ENCODE data around the gene SP6. TPM values are rescaled to one million over a fixed set of nuclear protein-coding genes. Genes with fewer than 3 reads are reported as not detected.

Gene SP6
- total and polyA plus RNA-seq, 2 of the 8 experiments (the other 6 are each of a cell fraction or from before 2014, with no cell fraction given), result 1.2 to 1.5 TPM

DNA sequence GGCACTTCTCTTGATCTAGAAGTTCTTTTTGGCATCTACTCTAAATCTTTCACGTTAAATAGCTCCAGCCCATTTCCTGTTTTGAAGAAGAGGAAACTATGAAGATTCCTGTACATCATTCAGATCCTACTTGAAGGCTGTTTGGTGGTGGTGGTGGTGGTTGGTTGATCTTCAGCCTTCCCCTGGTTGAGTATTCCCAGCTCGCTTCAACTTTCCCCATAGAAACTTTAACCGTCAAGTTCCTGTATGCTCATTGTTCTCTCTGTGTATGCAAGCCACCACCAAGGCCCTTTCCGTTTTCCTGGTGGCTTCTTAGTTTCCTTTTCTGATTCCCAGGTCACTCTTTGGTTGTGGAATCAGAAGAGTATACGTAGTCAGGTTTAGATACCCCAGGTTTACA, 16.2 kb downstream of the SP6 start:
- no peak overlapping the region for H2AK5ac ChIP-seq (ENCODE audit: low read depth, low read length)
- no peak overlapping the region for H3K18ac ChIP-seq (ENCODE audit: extremely low read depth, low read length)
- H2AFZ ChIP-seq (ENCODE audit: low read length), result no peak overlapping the region
- H2BK120ac ChIP-seq (replicated peaks; ENCODE audit: low read depth, low read length), result no peak overlapping the region
- no peak overlapping the region for H4K5ac ChIP-seq (ENCODE audit: insufficient read length, low read depth, low read length)
- CTCF ChIA-PET (ENCODE audit: partially characterized antibody), result interaction anchor here (0.8 to 33.0 kb wide), 3 partner anchors 10 to 52 kb away, joined by 3 to 1206 read pairs (median 373); partner anchors contain the start of genes SP2 and SP6
- H3K4me3 ChIP-seq (ENCODE audit: extremely low read depth in 1 of 4, insufficient read depth in 2 of 4, low read depth in 3 of 4, low read length in 4 of 4), result no peak overlapping the region
- H3K27ac ChIP-seq (ENCODE audit: low read depth, low read length), result no peak overlapping the region
- H3K23me2 ChIP-seq (ENCODE audit: low read depth, low read length), result peaks cover 3% of the 10 kb centered on the region; the same call in 1 of the 2 replicates
- H3K56ac ChIP-seq (replicated peaks; ENCODE audit: insufficient read length, low read depth, low read length), result no peak overlapping the region
- H2BK5ac ChIP-seq (ENCODE audit: low read depth, low read length), result no peak overlapping the region
- no peak overlapping the region for H2BK12ac ChIP-seq (ENCODE audit: low read depth, low read length)
- no peak overlapping the region for H3K9ac ChIP-seq (replicated peaks in 1 of 4; ENCODE audit: extremely low read depth in 1 of 4, low read depth in 3 of 4, low read length in 3 of 4)
- no peak overlapping the region for H3K14ac ChIP-seq (ENCODE audit: insufficient read length)
- FAIRE-seq, result no peak
- no peaks in the 10 kb centered on the region for H4K20me1 ChIP-seq (replicated peaks in 1 of 2; ENCODE audit: control insufficient read depth in 1 of 2, insufficient read depth in 2 of 2, low read length in 2 of 2)
- TF ChIP-seq, protein P1, sequence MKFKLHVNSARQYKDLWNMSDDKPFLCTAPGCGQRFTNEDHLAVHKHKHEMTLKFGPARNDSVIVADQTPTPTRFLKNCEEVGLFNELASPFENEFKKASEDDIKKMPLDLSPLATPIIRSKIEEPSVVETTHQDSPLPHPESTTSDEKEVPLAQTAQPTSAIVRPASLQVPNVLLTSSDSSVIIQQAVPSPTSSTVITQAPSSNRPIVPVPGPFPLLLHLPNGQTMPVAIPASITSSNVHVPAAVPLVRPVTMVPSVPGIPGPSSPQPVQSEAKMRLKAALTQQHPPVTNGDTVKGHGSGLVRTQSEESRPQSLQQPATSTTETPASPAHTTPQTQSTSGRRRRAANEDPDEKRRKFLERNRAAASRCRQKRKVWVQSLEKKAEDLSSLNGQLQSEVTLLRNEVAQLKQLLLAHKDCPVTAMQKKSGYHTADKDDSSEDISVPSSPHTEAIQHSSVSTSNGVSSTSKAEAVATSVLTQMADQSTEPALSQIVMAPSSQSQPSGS (IDR thresholded peaks at IDR 0.05; ENCODE audit: low read length), result no peak
- no peak for TF ChIP-seq SIN3A (conservative IDR thresholded peaks at IDR 0.05 in 1 of 2, IDR thresholded peaks at IDR 0.05 in 1 of 2; ENCODE audit: low read depth in 1 of 2, low read length in 2 of 2)
- TF ChIP-seq HDAC6 (IDR thresholded peaks at IDR 0.05; ENCODE audit: low read depth, low read length), result no peak
- TF ChIP-seq BRCA1 (IDR thresholded peaks at IDR 0.05; ENCODE audit: low read depth, low read length), result no peak
- TF ChIP-seq, protein P2, sequence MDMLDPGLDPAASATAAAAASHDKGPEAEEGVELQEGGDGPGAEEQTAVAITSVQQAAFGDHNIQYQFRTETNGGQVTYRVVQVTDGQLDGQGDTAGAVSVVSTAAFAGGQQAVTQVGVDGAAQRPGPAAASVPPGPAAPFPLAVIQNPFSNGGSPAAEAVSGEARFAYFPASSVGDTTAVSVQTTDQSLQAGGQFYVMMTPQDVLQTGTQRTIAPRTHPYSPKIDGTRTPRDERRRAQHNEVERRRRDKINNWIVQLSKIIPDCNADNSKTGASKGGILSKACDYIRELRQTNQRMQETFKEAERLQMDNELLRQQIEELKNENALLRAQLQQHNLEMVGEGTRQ (IDR thresholded peaks at IDR 0.05; ENCODE audit: low read length), result no peak
- no peak for TF ChIP-seq SIRT6 (IDR thresholded peaks at IDR 0.05; ENCODE audit: low read length)
- no peak for TF ChIP-seq NRF1 (IDR thresholded peaks at IDR 0.05; ENCODE audit: low read depth, low read length)
- TF ChIP-seq KDM1A (IDR thresholded peaks at IDR 0.05; ENCODE audit: borderline replicate concordance, low read length), result no peak
- no peak for TF ChIP-seq NANOG (IDR thresholded peaks at IDR 0.05; ENCODE audit: insufficient read depth, low read depth, low read length, poor library complexity, severe bottlenecking)
- TF ChIP-seq SRF (IDR thresholded peaks at IDR 0.05; ENCODE audit: low read depth, low read length), result no peak
- POLR2A ChIA-PET (ENCODE audit: partially characterized antibody), result interaction anchor here (1.0 kb wide), 1 partner anchor 28 kb away, joined by 3 read pairs; no protein-coding TSS in a partner anchor
- H3K79me2 ChIP-seq (ENCODE audit: control insufficient read depth in 1 of 2, insufficient read depth in 2 of 2, low read length in 2 of 2), result peaks cover 2 to 13% of the 10 kb centered on the region in 2 experiments
- H3K36me3 ChIP-seq (ENCODE audit: control insufficient read depth in 2 of 4, insufficient read depth in 4 of 4, low read length in 3 of 4), result peaks cover 0 to 9% (median 1%) of the 10 kb centered on the region in 4 experiments; a peak in 4 of 8 replicates
- no peaks in the 10 kb centered on the region for H3K9me3 ChIP-seq (ENCODE audit: insufficient read depth in 2 of 2, low read depth in 1 of 2, low read length in 1 of 2)
- no peak overlapping the region for H3K23ac ChIP-seq (ENCODE audit: insufficient read length)
- H3K27me3 ChIP-seq (replicated peaks in 1 of 4; ENCODE audit: control insufficient read depth in 3 of 4, extremely low read depth in 1 of 4, insufficient read depth in 3 of 4, low read length in 3 of 4), result no peaks in the 10 kb centered on the region
- H2BK15ac ChIP-seq (ENCODE audit: low read length), result no peak overlapping the region
- 86% methylated on average over 5 of the region's 5 CpGs; no CpG with 5 or more reads in 1 of the 2 experiments for WGBS, 2 experiments (ENCODE audit: extremely low coverage in 1 of 2, insufficient coverage in 1 of 2, insufficient read length in 1 of 2, insufficient replicate concordance in 2 of 2, low coverage in 1 of 2, low lambda C conversion rate in 2 of 2, missing lambda C conversion rate in 1 of 2)
- DNase-seq (ENCODE audit: low read depth in 1 of 2, low spot score in 2 of 2), result no peak
- no peak overlapping the region for H4K8ac ChIP-seq (ENCODE audit: extremely low read depth, insufficient read depth, low read length)
- no peak overlapping the region for H4K91ac ChIP-seq (replicated peaks; ENCODE audit: insufficient read length, low read length)
- no peak overlapping the region for H3K4me2 ChIP-seq (ENCODE audit: insufficient read depth in 1 of 2, low read depth in 2 of 2, low read length in 2 of 2)
- no peak overlapping the region for H2BK20ac ChIP-seq (ENCODE audit: low read length)
- no peak overlapping the region for H3K4ac ChIP-seq (replicated peaks; ENCODE audit: insufficient read length, low read depth, low read length)
- H3K79me1 ChIP-seq (ENCODE audit: low read depth, low read length), result no peaks in the 10 kb centered on the region
- H3K4me1 ChIP-seq (replicated peaks in 1 of 4; ENCODE audit: control insufficient read depth in 3 of 4, insufficient read depth in 4 of 4, low read length in 3 of 4), result peaks cover 0 to 6% (median 2%) of the 10 kb centered on the region in 4 experiments; a peak in 4 of 7 replicates

Measured in H1 (cell line).